Uterus (tissue), 2 donors: ENCODE data around the gene ATP11A.

Source experiments
- POLR2A ChIP-seq, 2 donors: fragments of 450-650 bp; IDR thresholded peaks; one replicate each; pipeline ENCODE4 v1.6.1; 2016; ENCODE audit warnings: antibody characterized with exemption in 2 of 2, mild to moderate bottlenecking in 1 of 2, moderate library complexity in 1 of 2
- TF ChIP-seq, protein P1 (sequence below), 4 experiments: fragments of 200-600 bp in 2 of 4; fragments of 450-650 bp in 2 of 4; sonication (generic) in 2 of 4; IDR thresholded peaks; one replicate each; pipeline ENCODE4 v1.5.1; 2016 to 2019; ENCODE audit warnings: antibody characterized with exemption in 4 of 4, mild to moderate bottlenecking in 2 of 4, moderate library complexity in 1 of 4

DNA sequence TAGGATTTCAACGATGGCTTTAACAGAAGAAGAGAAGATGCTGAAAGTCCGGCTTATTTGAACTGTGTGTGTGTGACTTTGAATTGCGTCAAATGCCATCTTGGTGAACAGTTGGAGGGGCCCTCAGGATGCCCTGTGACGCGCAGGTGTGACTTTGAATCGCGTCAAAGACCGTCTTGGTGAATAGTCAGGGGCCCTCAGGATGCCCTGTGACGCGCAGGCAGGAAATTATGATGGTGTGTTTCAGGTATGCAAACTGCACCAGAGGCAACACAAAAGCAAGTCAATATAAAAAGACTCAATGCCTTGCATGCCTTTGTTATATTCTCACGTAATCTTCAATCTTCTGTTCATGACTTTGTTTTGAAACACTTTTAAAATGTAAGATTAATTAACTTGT, 29.2 kb downstream of the ATP11A start:
- TF ChIP-seq, protein P1, sequence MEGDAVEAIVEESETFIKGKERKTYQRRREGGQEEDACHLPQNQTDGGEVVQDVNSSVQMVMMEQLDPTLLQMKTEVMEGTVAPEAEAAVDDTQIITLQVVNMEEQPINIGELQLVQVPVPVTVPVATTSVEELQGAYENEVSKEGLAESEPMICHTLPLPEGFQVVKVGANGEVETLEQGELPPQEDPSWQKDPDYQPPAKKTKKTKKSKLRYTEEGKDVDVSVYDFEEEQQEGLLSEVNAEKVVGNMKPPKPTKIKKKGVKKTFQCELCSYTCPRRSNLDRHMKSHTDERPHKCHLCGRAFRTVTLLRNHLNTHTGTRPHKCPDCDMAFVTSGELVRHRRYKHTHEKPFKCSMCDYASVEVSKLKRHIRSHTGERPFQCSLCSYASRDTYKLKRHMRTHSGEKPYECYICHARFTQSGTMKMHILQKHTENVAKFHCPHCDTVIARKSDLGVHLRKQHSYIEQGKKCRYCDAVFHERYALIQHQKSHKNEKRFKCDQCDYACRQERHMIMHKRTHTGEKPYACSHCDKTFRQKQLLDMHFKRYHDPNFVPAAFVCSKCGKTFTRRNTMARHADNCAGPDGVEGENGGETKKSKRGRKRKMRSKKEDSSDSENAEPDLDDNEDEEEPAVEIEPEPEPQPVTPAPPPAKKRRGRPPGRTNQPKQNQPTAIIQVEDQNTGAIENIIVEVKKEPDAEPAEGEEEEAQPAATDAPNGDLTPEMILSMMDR (IDR thresholded peaks at IDR 0.05): no peak
- no peak for TF ChIP-seq POLR2A (IDR thresholded peaks at IDR 0.05)
